B cell (primary cell): ENCODE measurements around the gene SPCS1. TPM values are rescaled to one million over a fixed set of nuclear protein-coding genes. Genes with fewer than 3 reads are reported as not detected.

Experiments
- ATAC-seq: fragments of 200-7000 bp; cut with Tn5 transposase; one replicate; pipeline ENCODE4 v1.10.0; 2021; ENCODE audit warnings: low read depth, mild to moderate bottlenecking, moderate number of reproducible peaks, moderate library complexity
- CTCF ChIA-PET: fragments of 350-600 bp; sonication (Branson Sonifier 250); formaldehyde crosslinking; loops from one replicate; lab custom pipeline; 2021; ENCODE audit warnings: antibody characterized with exemption, inconsistent platforms; lab: Charles Lee
- POLR2A ChIA-PET: fragments of 350-600 bp; sonication (Branson Sonifier 250); formaldehyde crosslinking; loops from one replicate; lab custom pipeline; 2021; ENCODE audit warnings: antibody characterized with exemption; lab: Charles Lee
- DNase-seq: peaks from one replicate; pipeline ENCODE4 v3.0.0; 2013
- H2AFZ ChIP-seq: 2 replicates; pipeline ENCODE4 v1.6.1; 2012; ENCODE audit warnings: mild to moderate bottlenecking, low read depth, low read length; ENCODE audit not compliant: insufficient read depth, poor library complexity, severe bottlenecking
- H3K27ac ChIP-seq, 2 donors: 1 replicate in 1 of 2; 2 replicates in 1 of 2; pipeline ENCODE4 v1.5.1; 2012 to 2013; ENCODE audit warnings: low read length in 2 of 2, mild to moderate bottlenecking in 2 of 2, moderate library complexity in 1 of 2
- H3K27me3 ChIP-seq, 4 experiments: fragments of 200-600 bp in 1 of 4; sonication (generic) in 1 of 4; replicated peaks in 1 of 4; 1 replicate in 2 of 4; 2 replicates in 2 of 4; pipeline versions ENCODE4 v1.6.1 to v1.7.0; 2013 to 2016; ENCODE audit warnings: low read length in 3 of 4, mild to moderate bottlenecking in 2 of 4, mixed read lengths in 1 of 4, moderate library complexity in 1 of 4; ENCODE audit not compliant: insufficient read depth in 4 of 4, control insufficient read depth in 3 of 4; ENCODE audit errors: control extremely low read depth in 1 of 4
- H3K36me3 ChIP-seq, 2 experiments: replicated peaks in 1 of 2; 1 replicate in 1 of 2; 2 replicates in 1 of 2; pipeline versions ENCODE4 v1.6.1 to v1.7.1; 2013; ENCODE audit warnings: low read length in 1 of 2; ENCODE audit not compliant: insufficient read depth in 2 of 2, control insufficient read depth in 1 of 2; ENCODE audit errors: control extremely low read depth in 1 of 2, extremely low read depth in 1 of 2
- H3K4me1 ChIP-seq, 2 donors: fragments of 200-600 bp in 1 of 2; sonication (generic) in 1 of 2; 1 replicate in 1 of 2; 2 replicates in 1 of 2; pipeline versions ENCODE4 v1.5.1 to v1.6.1; 2013 to 2017; ENCODE audit warnings: low read length in 2 of 2; ENCODE audit not compliant: control insufficient read depth in 2 of 2, insufficient read depth in 2 of 2
- H3K4me2 ChIP-seq: replicated peaks from 2 replicates; pipeline ENCODE3; 2012; ENCODE audit warnings: mild to moderate bottlenecking, low read depth, low read length; ENCODE audit not compliant: poor library complexity, severe bottlenecking
- H3K4me3 ChIP-seq, 5 experiments: fragments of 200-600 bp in 1 of 5; sonication (generic) in 1 of 5; 1 replicate in 3 of 5; 2 replicates in 2 of 5; pipeline versions ENCODE4 v1.5.1 to v1.7.0; 2011 to 2016; ENCODE audit warnings: low read length in 4 of 5, mild to moderate bottlenecking in 4 of 5, low read depth in 2 of 5, control low read depth in 1 of 5, moderate library complexity in 1 of 5; ENCODE audit not compliant: insufficient read depth in 1 of 5; ENCODE audit errors: control extremely low read depth in 1 of 5, extremely low read depth in 1 of 5
- H3K79me2 ChIP-seq: fragments of 200-600 bp; sonication (generic); one replicate; pipeline ENCODE4 v1.6.0; 2016; ENCODE audit warnings: low read length; ENCODE audit not compliant: control insufficient read depth, insufficient read depth
- H3K9ac ChIP-seq: fragments of 200-600 bp; sonication (generic); 2 replicates; pipeline ENCODE4 v1.6.1; 2017; ENCODE audit warnings: mild to moderate bottlenecking, low read length, moderate library complexity
- H3K9me3 ChIP-seq, 3 donors: one replicate each; pipeline versions ENCODE4 v1.6.1 to v1.7.1; 2013; ENCODE audit warnings: low read length in 2 of 3; ENCODE audit not compliant: control insufficient read depth in 2 of 3, insufficient read depth in 1 of 3; ENCODE audit errors: control extremely low read depth in 1 of 3
- H4K20me1 ChIP-seq: 2 replicates; pipeline ENCODE4 v1.6.0; 2012; ENCODE audit warnings: mild to moderate bottlenecking, low read length; ENCODE audit not compliant: insufficient read depth, control insufficient read depth, poor library complexity, severe bottlenecking
- H3K27ac Mint-ChIP-seq: one replicate; pipeline ENCODE4 v1.8.0; 2021; ENCODE audit warnings: mixed read lengths
- H3K27me3 Mint-ChIP-seq: one replicate; pipeline ENCODE4 v1.8.0; 2021; ENCODE audit warnings: mixed read lengths
- H3K4me1 Mint-ChIP-seq: one replicate; pipeline ENCODE4 v1.8.0; 2021; ENCODE audit warnings: mixed read lengths
- H3K4me3 Mint-ChIP-seq: one replicate; pipeline ENCODE4 v1.8.0; 2021; ENCODE audit warnings: mixed read lengths
- H3K9me3 Mint-ChIP-seq: one replicate; pipeline ENCODE4 v1.8.0; 2022; ENCODE audit warnings: mixed read lengths; ENCODE audit not compliant: insufficient read depth
- CTCF ChIP-seq: fragments of 200-600 bp; IDR thresholded peaks from one replicate; pipeline ENCODE4 v1.8.0; 2022; ENCODE audit warnings: antibody characterized with exemption, mild to moderate bottlenecking
- EZH2 ChIP-seq: IDR thresholded peaks from 2 replicates; pipeline ENCODE4 v1.6.1; 2012; ENCODE audit warnings: borderline replicate concordance, low read depth, mild to moderate bottlenecking, moderate library complexity, low read length; ENCODE audit not compliant: insufficient read depth, poor library complexity, severe bottlenecking
- WGBS: methylation state at CpG from one replicate; pipeline ENCODE4 v1.1.5; 2013; ENCODE audit warnings: missing lambda C conversion rate; ENCODE audit not compliant: insufficient coverage; 5-methylcytosine and 5-hydroxymethylcytosine counted together
- intact Hi-C: fragments of 100-400 bp; cut with micrococcal nuclease; formaldehyde crosslinking; loops from one replicate; pipeline ENCODE4 v1.10.0; 2022
- polyA plus RNA-seq: library from polyadenylated mRNA; depleted of rRNA; stranded (reverse); fragments of >200 nt; gene quantifications from 2 replicates; pipeline ENCODE4 v1.2.3, GENCODE V29; 2012
- total RNA-seq, 2 donors: library from RNA; stranded (reverse); fragments of 120-200 nt in 1 of 2; gene quantifications; 1 replicate in 1 of 2; 2 replicates in 1 of 2; pipeline versions ENCODE4 v1.2.3 to v1.2.4, GENCODE V29; 2013 to 2022

Gene SPCS1
- total and polyA plus RNA-seq, 2 donors (not counting 1 experiment from before 2014, with no cell fraction given): 64.5 to 82.2 TPM

GRCh38 chr3:52715714-52716305, 9.9 kb downstream of the SPCS1 start:
- H3K9me3 Mint-ChIP-seq: no peaks in the 10 kb centered on the region
- no peak overlapping the region for H3K9ac ChIP-seq
- H3K4me1 Mint-ChIP-seq: peaks cover 11% of the 10 kb centered on the region
- WGBS: 93% methylated on average over 10 of the region's 11 CpGs
- no peak overlapping the region for H3K27ac ChIP-seq
- no peak overlapping the region for H3K4me2 ChIP-seq
- no peak overlapping the region for H2AFZ ChIP-seq
- TF ChIP-seq CTCF: no peak
- TF ChIP-seq EZH2: no peak
- ChIA-PET CTCF (interaction anchor here (1.3 to 1.6 kb wide), 2 partner anchors 10 to 14 kb away, joined by 3 read pairs; no protein-coding TSS in a partner anchor), POLR2A (no interaction called here)
- ATAC-seq (no peak), DNase-seq (no peak)
- peaks cover 0 to 8% (median 2%) of the 10 kb centered on the region in 3 donors for H3K9me3 ChIP-seq
- no peaks in the 10 kb centered on the region for H4K20me1 ChIP-seq
- H3K27me3 Mint-ChIP-seq: no peaks in the 10 kb centered on the region
- no peak overlapping the region for H3K4me3 ChIP-seq
- H3K4me1 ChIP-seq: peaks cover 0 to 7% of the 10 kb centered on the region in 2 donors
- no peaks in the 10 kb centered on the region for H3K79me2 ChIP-seq
- intact Hi-C loops: no loop called here
- H3K27ac Mint-ChIP-seq: no peak overlapping the region
- H3K4me3 Mint-ChIP-seq: no peak overlapping the region
- H3K36me3 ChIP-seq: peaks cover 0 to 7% of the 10 kb centered on the region in 2 experiments
- no peaks in the 10 kb centered on the region for H3K27me3 ChIP-seq

- Histone ChIP-seq H3K9ac (no peak overlapping the region), H2AFZ (no peak overlapping the region), H3K9me3 (peaks cover 0 to 8% (median 2%) of the 10 kb centered on the region in 3 donors), H3K36me3 (no peaks in the 10 kb centered on the region), H3K4me3 (no peak overlapping the region), H3K4me1 (peaks cover 6 to 11% of the 10 kb centered on the region in 2 donors), H3K27ac (no peak overlapping the region), H4K20me1 (no peaks in the 10 kb centered on the region), H3K79me2 (no peaks in the 10 kb centered on the region), H3K4me2 (no peak overlapping the region), H3K27me3 (no peaks in the 10 kb centered on the region)
- DNase-seq (no peak), ATAC-seq (no peak)
- no peak overlapping the region for H3K27ac Mint-ChIP-seq
- H3K9me3 Mint-ChIP-seq: no peaks in the 10 kb centered on the region
- no peak for TF ChIP-seq CTCF
- no peak for TF ChIP-seq EZH2
- ChIA-PET POLR2A (no interaction called here), CTCF (interaction anchor here (1.2 to 2.1 kb wide), 2 partner anchors 12 to 24 kb away, joined by 3 to 5 read pairs; no protein-coding TSS in a partner anchor)
- no peak overlapping the region for H3K4me3 Mint-ChIP-seq
- intact Hi-C loops: no loop called here
- no peaks in the 10 kb centered on the region for H3K27me3 Mint-ChIP-seq
- peaks cover 12% of the 10 kb centered on the region for H3K4me1 Mint-ChIP-seq
Measured at GRCh38 chr3:52719618-52720017, 13.7 kb downstream of the SPCS1 start.
